Measurements from ENCODE around the gene PPP1R1C.

- TF ChIP-seq CTCF (conservative IDR thresholded peaks at IDR 0.05 in 1 of 2, IDR thresholded peaks at IDR 0.05 in 1 of 2; ENCODE audit: extremely low read depth in 1 of 2, insufficient read depth in 1 of 2, low read depth in 1 of 2, low read length in 2 of 2) (no peak), EZH2 (IDR thresholded peaks at IDR 0.05; ENCODE audit: borderline replicate concordance, low read length) (no peak)
Measured at GRCh38 chr2:182115258-182115657, 129.6 kb downstream of the PPP1R1C start.

All from mammary epithelial cell (primary cell).